HG02970 (cell line): Measurements from ENCODE around the gene JPH3.

ENCODE experiments used
- ATAC-seq: cut with Tn5 transposase; IDR thresholded peaks from one replicate; pipeline ENCODE4 v1.9.1; 2021; ENCODE audit warnings: mild to moderate bottlenecking, moderate library complexity, moderate number of reproducible peaks; ENCODE audit not compliant: unreplicated experiment, low FRiP score

Gene JPH3

GRCh38 chr16:87690911-87691685 lies 88.8 kb downstream of the JPH3 start:
- ATAC-seq, result no peak

DNA sequence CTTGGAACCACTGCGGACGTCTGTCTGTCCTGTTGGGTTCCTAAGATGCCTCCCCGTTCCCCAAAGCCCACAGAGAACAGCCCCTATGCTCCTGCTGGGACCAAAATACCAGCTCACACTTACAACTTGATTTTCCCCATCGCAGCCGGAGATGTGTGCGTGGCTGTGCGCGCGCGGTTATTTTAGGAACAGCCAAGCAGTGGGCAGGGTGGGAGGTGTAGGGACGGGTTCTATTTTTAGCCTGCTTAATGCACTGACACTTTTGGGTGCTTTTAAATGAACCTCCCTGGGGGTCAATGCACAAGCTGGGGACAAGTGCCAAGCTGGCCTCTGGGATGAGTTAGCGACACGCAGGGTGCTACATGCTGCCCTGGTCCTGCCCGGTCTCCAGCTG lies 89.4 kb downstream of the JPH3 start:
- ATAC-seq, result no peak

- ATAC-seq, result no peak
These were observed 89.9 kb downstream of the JPH3 start for GRCh38 chr16:87692176-87692575.

GRCh38 chr16:87692756-87693155 lies 90.4 kb downstream of the JPH3 start:
- no peak for ATAC-seq

GRCh38 chr16:87693827-87694226 lies 91.5 kb downstream of the JPH3 start:
- ATAC-seq, result no peak

GRCh38 chr16:87694441-87695125 lies 92.3 kb downstream of the JPH3 start:
- no peak for ATAC-seq

- no peak for ATAC-seq
These were observed 93.2 kb downstream of the JPH3 start for GRCh38 chr16:87695534-87695933.

- ATAC-seq, result no peak
These were observed 94.4 kb downstream of the JPH3 start for GRCh38 chr16:87696726-87697125.

GRCh38 chr16:87697256-87697655 lies 94.9 kb downstream of the JPH3 start:
- ATAC-seq, result no peak

GRCh38 chr16:87697792-87698191 lies 95.5 kb downstream of the JPH3 start:
- ATAC-seq, result no peak

- ATAC-seq, result no peak
These were observed 95.9 kb downstream of the JPH3 start for GRCh38 chr16:87698241-87698640.

DNA sequence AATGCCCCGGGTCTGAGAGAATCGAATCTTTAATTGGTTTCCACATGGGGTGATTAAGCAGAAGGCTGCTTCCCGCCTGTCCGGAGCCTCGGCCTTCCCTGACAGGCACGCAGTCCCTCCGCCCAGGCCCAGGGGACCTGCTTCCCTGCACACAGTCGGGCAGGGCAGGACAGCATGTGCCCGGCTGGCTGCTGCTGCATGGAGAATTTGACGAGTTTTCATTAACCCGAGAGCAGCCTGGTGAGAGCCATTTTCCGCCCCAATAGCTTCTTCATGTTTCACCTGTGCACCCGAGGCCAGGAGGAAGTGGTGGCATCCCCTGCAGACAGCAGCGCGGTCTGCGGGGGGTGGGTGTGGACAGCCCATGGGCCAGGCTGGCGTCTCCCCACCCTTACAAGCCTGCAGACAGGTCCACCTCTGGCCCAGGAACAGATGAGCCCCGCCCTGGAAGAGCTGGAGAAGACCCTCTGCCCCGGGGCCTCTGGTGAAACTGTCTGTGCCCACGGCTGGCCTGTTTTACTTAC lies 96.4 kb downstream of the JPH3 start:
- no peak for ATAC-seq

DNA sequence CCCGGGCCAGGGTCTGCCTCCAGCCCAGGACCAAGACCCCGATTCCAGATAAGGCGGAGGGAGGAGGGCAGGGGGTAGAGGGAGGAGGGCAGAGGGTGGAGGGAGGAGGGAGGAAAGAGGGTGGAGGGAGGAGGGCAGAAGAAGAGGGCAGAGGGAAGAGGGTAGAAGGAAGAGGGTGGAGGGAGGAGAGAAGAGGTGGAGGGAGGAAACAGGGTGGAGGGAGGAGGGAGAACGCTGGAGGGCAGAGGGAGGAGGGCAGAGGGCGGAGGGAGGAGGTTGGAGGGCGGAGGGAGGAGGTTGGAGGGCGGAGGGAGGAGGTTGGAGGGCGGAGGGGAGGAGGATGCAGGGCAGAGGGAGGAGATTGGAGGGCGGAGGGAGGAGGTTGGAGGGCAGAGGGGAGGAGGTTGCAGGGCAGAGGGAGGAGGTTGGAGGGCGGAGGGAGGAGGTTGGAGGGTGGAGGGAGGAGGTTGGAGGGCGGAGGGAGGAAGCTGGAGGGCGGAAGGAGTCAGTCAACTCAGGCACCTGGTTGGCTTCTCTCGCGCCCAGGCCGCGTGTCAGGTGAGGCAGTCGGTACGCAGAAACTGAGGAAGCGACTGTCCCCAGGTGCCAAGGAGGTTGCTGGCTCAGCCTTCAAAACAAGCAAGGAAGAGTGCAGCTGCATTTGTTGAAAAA lies 98.2 kb downstream of the JPH3 start:
- no peak for ATAC-seq

- ATAC-seq, result no peak
These were observed 98.8 kb downstream of the JPH3 start for GRCh38 chr16:87701078-87701460.

GRCh38 chr16:87701505-87701921 lies 99.2 kb downstream of the JPH3 start:
- ATAC-seq, result no peak

DNA sequence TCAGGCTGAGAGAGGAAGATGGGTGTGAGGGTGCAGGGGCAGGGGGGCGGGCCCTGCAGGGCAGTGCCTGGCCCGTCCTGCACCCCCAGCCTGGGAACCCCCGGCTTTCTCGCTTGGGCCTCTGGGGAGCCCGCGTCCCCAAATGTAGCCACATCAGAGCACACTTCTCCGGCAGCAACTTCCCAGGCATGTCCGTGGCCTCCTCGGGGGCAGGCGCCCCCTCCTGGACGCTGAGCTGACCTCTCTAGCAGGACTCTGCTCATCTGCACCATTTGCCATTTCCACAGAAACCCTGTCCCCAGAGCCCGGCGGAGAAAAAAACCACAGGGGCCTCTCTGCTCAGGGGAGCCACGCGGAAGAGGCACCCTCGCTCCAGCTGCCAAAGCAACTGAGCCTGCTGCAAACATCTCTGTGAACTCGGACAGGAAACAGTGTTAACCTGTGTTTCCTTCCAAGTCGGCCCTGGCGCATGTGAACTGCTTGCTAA lies 100.1 kb downstream of the JPH3 start:
- no peak for ATAC-seq

DNA sequence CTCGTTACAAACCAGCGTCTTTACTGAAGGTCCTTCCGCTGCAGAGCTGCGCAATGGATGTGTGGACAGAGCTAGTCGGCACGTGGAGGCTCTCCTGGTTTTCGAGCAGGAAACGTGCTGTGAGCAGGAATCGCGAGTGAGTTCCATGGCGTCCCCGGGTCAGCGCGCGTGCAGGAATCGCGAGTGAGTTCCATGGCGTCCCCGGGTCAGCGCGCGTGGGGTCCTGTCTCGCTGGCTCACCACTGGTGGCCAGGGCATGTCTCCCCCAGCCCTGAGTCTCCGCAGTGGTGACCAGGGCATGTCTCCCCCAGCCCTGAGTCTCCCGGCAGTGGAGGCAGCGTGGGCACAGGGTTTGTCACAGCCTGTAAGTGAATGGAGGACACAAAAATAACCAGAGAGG lies 100.8 kb downstream of the JPH3 start:
- no peak for ATAC-seq

DNA sequence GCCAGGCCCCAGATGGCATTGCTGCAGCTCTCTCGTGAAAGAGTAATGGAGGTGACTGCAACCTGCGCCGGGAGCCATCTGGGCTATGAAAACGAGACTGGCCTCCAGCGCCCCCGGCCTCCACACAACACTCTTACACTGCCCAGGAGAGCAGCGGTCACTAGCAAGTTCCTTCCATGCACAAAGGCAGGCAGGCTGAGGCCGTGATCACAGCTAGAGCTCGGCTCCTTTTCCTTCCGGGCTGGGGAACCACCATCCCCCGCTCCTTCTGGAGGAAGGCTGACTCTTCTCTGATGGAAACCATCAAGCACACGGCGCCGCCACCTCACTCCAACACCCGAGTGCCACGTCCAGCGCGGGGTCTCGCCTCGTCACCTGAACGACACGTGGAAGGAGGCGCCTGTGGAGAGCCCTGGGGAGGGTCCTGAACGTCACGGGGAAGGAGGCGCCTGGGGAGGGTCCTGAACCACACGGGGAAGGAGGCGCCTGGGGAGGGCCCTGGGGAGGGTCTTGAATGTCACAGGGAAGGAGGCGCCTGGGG lies 101.6 kb downstream of the JPH3 start:
- no peak for ATAC-seq

DNA sequence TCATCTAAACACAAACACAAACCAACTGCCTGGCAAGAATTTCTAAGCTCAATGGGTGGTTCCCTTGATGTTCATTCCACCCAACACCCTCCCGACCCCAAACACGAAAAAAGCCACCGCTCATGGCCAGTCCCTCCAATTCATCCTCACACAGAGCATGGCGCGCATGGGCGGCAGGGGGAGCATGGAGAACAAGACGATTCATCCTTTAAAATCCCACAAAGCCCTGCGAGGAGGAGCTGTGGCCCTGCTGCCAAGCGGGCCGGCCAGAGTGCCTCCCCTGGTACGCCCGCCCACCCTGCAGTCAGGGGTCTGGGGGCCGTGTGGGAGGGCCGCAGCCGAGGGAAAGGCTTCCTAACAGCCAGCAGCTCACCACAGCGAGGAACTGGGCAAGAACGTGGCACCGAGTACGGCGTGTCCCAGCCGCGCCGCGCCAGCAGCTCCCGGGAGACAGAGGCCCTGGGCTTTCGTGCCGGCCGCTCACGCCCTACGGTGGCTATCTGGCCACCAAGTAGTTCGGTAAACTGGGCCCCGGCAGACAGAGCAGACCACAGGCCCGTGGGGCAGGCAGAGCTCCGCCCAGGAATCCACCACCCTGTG lies 102.5 kb downstream of the JPH3 start:
- ATAC-seq, result no peak

GRCh38 chr16:87705771-87706277 lies 103.5 kb downstream of the JPH3 start:
- ATAC-seq, result no peak
